ENCODE data around the gene VPS4A.

- TF ChIP-seq CTCF (IDR thresholded peaks at IDR 0.05) (no peak), POLR2A (IDR thresholded peaks at IDR 0.05) (no peak)
These were observed 4.5 kb downstream of the VPS4A start for GRCh38 chr16:69315486-69316311.

All from heart left ventricle (tissue), 13 donors.